ENCODE measurements around the gene COA8. TPM values are rescaled to one million over a fixed set of nuclear protein-coding genes. Genes with fewer than 3 reads are reported as not detected.
A peak's percentile ranks its signal among the peaks of the same experiment; 100 is the strongest.
"Not testable (repeated sequence)": the region's sequence is repeated elsewhere in the genome, so short reads cannot be mapped to it uniquely, and the experiment has no call there.

The COA8 gene
- polyA plus RNA-seq, 3 donors, result 37.8 to 43.5 (median 43.4) TPM

DNA sequence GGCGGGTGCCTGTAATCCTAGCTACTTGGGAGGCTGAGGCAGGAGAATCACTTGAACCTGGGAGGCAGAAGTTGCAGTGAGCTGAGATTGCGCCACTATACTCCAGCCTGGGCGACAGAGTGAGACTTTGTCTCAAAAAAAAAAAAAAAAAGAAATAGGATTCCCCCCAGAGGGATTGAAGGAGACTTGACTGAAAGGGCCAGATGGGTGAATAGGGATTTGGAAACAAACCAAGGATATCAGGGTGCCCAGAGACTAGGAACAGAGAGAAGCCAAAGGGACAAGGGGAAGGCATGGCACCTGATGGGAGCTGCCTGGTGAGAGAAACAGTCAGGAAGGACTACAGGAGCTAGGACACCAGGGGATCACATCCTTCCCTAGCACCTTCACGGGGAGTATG is 46.3 kb downstream of the COA8 start:
- DNase-seq, result not testable (repeated sequence)

DNA sequence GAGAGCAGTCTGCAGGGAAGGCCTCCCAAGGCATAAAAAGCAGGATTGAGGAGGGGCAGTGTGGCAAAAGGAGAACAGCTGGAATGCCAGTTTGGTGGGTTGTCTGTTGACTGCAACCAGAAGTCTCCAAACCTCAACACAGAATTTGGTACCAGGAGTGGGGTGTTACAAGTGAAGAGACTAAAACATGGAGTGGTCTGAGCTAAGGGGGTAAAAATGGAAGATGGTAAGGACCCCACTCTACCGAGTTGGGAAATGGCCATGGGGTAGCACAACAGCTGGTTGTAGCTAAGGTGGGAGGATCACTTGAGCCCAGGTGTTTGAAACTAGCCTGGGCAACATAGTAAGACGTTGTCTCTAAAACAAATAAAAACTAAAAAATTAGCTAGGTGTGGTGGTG is 48.5 kb downstream of the COA8 start:
- DNase-seq, result no peak

DNA sequence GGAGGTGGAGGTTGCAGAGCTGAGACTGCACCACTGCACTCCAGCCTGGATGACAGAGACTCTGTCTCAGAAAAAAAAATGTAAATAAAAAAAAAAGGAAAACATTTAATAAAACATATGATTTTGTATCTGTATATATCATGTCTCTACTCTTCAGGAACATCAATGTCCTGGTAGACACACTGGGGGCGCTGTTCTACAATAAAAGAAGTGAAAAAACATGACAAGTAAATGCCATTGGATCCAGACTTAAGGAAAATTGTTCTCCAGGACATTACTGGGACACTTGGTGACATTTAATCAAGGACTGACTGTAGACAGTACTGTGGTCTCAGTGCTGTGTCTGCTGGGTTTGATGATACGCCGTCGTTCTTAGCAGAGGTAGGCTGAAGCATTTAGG is 50.8 kb downstream of the COA8 start:
- no peak for DNase-seq

DNA sequence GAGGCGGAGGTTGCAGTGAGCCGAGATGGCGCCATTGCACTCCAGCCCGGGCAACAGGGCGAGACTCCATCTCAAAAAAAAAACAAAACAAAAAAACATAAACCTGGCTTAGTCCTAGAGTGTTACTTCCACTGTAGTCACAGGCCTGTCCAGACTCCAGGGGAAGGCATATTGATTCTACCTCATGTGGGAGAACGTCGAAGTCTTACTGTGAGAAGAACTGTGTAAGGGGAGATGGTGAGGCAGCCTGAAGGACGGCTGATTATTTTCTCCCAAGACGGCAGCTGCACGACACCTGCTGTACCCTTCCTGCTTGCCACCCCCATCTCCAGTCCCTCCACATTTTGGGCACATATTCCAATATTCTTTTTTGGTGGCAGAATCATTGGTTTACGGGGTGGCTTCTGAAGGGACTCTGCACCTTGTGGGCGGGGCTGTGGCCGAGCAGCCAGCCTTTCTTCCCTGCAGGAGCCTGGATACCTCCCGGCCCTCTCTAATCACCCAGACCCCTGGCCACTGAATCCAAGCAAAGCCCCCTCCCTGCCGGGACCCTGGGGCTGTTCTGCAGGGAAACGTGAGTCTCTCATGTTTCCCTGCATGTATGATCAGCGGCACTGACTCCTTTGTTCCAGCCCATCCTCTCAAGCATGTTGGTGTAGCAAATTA is 54.0 kb downstream of the COA8 start:
- no peak for DNase-seq

DNA sequence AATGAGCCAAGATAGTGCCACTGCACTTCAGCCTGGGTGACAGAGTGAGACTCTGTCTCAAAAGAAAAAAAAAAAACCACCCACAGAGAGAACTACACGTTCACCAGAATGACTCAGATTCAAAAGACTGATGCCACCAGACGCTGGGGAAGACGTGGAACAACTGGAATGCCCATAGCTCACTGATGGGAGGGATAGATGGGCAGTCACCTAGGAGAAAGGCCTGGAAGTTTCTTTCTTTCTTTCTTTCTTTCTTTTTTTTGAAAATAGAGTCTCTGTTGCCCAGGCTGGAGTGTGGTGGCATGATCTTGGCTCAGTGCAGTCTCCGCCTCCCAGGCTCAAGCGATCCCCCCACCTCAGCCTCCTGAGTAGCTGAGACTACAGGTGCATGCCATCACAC is 56.3 kb downstream of the COA8 start:
- DNase-seq, result no peak

DNA sequence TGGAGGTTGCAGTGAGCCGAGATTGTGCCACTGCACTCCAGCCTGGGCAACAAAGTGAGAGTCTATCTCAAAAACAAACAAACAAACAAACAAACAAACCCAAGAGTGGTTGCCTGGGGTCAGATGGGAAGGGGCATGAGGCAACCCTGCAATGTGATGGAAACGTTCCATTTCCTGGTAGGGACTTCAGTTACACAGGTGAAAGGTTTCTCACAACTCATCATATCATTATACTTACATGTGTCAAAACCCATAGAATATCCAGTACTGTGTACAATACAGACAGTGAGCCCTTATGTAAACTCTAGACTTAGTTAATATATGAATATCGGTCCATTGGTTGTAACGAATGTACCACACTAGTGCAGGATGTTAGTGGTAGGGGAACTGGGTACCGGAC is 59.1 kb downstream of the COA8 start:
- no peak for DNase-seq

DNA sequence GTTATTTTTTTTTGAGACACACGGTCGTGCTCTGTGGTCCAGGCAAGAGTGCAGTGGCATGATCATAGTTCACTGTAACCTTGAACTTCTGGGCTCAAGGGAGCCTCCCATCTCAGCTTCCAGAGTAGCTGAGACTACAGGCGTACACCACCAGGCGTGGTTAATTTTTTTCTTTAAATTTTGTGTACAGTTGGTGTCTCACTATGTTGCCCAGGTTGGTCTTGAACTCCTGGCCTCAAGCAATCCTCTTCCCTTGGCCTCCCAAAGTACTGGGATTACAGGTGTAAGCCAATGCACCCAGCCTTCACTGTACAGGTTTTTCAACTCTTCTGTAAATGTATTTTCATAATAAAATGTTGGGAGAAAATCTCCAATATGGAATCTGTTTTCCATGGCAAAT is 60.5 kb downstream of the COA8 start:
- DNase-seq, result no peak

DNA sequence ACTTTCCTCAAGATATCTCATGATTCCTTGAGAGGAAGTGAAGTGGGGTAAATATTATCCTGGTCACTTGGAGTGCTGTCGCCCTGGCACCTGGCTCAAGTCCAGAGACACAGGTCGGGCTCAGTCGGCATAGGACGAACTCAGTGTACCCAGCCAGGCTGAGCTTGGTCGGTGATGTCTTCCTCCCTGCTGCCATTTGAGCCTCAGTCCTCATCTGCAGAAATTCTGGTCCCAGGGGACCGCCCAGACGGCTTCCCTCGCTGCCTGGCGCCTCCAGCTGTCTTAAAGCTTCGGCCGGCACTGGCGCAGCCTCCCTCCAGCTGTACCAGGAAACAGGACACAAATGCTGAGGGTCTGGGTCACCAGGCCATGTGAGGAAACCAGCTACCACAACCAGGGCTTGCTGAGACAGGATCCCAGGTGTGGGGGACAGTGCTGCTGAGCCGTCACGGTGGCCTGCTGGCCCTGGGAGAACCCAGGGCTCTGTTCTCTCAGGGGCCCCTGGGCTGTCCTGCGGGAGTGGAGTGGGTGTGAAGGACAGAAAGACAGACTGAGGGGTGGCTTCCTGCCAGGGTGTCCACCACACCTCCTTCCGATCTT is 61.2 kb downstream of the COA8 start:
- no peak for DNase-seq

DNA sequence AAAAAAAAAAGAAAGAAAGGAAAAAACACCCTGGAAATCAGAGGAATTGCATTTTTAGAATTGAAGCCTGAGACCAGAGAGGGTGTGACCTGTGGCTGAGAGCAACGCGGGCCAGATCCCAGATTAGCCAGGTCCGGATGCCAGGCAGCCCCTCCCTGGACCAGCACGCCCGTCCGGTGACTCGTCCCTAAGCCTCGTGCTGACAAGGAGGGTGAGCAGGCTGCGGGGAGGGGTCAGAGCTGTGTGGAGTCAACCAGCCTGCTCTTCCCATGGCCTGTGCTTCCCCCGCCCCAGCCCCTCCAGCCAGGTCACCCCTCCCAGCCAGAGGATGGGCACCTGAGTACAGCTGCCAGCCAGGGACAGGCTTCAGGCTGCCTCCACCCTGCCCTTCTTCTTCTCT is 62.1 kb downstream of the COA8 start:
- no peak for DNase-seq

DNA sequence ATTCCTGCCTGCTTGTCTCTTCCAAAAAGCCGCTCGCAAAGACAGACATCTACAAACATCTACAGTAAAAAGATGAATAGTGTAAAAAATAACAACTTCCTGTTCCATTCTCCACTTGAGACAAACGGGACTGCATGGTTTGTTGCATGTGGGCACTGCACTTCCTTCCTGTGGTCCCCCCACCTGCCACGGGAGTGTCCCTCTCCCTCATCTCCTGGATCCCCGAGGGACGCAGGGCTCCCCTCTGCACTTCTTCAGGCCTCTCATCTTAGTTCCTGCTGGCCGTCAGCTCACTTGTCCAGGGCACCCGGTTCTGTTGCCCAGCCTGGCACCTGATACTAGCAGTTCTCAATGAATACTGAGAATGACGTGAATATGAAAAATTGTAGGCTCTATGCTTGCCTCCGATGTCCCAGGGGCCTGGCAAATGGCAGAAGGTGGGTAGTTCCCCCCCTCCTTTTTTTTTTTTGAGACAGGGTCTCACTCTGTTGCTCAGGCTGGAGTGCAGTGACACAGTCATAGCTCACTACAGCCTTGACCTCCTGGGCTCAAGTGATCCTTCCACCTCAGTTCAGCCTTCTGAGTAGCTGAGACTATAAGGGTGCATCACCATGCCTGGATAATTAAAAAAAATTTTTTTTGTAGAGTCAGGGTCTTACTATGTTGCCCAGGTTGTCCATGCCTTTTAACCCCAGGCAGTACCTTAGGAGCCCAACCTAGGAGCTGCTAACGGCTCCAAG is 62.8 kb downstream of the COA8 start:
- no peak for DNase-seq

DNA sequence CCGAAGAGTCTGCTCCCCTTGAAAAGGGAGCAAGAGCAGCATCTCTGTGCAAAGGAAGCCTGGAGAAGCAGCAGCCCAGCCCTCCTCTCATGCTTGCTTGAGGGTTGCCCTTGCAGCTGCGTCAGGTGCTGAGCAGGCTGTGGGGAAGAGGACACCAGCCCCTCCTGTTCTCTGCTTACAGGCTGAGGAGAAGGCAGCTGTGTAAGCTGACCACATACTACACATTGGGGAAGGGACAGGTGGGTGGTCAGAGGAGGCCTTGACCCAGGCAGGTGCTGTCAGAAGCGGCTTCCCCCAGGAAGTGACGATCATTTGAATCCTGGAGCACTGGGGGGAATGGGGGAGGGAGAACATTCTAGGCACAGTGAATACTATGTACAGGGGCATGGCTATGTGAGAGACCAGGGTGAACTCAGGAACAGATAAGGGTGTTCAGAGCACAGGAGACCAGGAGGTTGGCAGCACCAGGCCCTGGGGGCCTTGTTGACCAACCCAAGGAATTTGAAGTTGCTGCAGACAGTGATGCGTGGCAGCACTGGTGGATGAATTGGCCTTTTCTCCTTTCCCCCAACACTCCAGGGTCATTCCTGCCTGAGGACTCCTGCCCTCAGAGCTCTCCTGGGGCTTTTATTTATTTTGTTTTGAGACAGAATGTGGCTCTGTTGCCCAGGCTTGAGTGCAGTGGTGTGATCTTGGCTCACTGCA is 63.5 kb downstream of the COA8 start:
- no peak for DNase-seq

DNA sequence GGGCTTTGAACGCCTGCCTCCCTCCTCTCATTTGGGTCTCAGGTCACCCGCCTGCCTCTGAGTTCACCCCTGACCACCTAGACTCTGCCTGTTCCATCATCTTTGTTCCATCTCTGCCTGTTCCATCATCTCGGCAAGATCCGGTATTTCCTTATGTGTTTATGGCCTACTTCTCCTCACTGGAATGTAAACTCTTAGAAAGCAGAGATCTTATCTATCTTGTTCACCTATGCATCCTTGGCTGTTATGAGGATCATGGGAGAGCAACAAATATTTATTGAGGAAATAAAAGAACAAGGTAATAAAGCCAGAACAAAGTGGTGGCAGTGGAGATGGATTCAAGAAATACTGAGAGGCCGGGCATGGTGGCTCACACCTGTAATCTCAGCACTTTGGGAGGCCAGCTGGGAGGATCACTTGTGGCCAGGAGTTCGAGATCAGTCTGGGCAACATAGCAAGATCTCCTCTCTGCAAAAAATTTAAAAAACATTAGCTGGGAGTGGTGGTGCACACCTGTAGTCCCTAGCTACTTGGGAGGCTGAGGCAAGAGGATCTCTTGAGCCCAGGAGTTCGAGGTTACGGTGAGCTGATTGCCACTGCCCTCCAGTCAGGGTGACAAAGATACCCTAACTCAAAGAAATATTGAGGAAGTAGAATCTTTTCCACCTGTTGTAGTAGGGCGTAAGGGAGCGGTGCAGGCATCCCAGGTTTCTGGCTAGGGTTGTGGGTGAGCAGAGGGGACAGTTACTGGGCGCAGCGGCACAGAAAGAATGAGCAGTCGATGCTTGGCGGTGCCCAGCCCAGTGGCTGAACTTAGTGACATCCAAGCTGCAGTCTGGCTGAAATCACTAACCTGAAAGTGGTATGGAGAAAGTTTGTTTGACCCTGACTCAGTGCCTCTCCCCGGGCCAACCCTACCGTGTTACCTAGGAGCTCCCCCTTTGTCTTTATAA is 64.6 kb downstream of the COA8 start:
- DNase-seq, result no peak

DNA sequence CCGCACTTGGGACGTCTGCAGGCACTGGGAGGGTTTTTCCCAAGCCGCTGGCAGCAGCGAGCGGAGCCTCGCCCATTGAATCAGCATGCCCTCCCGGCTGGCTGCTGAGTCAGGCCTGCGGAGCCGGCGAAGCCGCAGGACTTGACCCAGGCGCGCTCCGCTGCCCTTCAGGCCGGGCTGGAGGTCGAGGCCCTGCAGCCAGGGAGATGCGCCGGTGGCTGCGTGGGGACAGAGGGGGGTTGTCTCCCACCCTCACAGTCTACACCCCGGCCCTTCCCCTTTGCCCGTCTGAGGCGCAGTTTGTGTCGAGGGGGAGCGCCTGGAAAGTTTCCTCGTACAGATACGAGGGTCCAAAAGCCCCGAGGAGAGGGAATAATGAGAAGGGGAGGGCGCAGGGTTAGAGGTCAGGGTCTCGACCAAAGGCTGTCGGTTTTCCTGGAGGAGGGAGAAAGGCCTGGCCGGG is 65.5 kb downstream of the COA8 start:
- peak; percentile 38 for DNase-seq

DNA sequence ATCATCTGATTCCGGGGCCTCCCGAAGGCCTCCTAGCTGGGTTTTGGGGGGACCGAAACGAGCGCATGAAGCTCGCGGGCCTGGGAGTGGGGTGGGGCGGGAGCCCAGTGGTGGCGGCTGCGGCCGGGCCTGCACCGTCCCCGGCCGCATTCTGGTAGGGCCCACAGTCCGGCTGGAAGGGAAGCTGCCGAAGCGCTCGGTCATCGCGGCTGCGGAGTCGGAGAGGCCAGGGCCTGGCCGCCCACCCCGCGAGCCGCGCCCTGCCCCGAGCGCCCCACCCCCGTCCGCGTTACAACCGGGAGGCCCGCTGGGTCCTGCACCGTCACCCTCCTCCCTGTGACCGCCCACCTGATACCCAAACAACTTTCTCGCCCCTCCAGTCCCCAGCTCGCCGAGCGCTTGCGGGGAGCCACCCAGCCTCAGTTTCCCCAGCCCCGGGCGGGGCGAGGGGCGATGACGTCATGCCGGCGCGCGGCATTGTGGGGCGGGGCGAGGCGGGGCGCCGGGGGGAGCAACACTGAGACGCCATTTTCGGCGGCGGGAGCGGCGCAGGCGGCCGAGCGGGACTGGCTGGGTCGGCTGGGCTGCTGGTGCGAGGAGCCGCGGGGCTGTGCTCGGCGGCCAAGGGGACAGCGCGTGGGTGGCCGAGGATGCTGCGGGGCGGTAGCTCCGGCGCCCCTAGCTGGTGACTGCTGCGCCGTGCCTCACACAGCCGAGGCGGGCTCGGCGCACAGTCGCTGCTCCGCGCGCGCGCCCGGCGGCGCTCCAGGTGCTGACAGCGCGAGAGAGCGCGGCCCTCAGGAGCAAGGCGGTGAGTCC is 66.1 kb downstream of the COA8 start, which contains the start of gene KLC1:
Gene KLC1, plus strand, starts transcription at position 528 of the 819 bp plus-strand sequence. CDS start 25,354 bp downstream, outside the sequence.
- peak; percentile 78 for DNase-seq

DNA sequence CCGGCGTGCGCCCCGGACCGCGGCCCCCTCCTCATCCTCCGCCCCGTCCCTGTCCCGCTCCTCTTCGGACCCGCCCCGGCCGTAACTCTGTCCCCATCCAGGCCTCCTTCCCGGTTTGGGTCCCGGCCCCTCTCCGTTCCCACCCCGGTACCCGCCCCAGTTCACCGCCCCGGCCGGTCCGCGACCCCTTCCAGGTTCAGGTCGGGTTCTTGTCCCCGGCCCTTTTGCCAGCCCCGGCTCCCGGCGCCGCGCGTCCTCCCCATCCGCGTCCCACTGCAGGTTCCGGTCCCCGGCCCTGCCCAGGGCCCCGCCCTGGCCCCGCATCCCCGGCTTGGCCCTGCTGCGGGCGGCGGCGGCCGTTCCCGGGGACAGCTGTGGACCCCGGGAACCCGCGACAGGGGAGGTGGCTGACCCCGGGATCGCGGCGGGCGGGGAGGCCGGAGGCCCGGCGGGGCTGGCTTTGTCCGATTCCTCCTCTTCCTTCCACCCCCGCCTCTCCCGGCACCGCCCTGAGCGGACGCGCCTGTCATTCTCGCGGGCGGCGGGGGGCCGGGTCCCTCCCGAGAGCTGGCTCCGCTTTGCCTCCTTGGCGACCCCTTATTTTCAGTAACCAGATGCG is 66.9 kb downstream of the COA8 start:
- peak; percentile 43 for DNase-seq

DNA sequence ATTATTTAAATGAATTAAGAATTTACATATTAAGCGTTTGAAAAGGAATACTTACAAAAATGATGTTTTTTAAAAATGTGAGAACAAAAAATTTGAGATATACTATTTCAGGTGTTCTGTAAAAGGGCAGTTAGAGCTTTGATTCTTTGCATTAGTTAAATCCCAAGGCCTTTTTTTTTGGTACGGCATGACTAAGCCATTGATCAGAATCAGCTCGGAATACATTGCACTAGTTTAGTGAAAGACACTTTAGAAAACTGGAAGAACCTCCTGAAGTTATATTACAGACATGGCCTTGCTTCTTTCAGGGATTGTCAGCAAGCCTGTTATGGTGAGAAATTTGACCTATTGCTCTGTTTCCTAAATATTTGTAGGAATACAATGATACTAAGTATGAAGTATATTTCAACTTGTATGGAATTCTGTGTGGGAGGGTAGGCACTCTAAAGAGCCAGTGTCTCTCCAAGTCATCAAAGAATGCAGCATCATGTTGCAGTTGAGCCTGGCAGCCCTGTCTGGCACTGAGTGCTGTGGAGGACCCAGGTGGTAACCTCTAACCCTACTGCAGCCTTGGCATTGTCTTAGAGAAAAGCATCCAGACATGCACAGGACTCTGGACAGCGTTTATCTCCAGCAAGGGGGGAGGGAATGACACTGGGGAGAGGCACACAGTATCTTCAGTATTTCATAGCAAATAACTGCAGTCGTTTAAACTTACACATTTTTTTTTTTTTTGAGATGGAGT is 67.8 kb downstream of the COA8 start:
- DNase-seq, result no peak

DNA sequence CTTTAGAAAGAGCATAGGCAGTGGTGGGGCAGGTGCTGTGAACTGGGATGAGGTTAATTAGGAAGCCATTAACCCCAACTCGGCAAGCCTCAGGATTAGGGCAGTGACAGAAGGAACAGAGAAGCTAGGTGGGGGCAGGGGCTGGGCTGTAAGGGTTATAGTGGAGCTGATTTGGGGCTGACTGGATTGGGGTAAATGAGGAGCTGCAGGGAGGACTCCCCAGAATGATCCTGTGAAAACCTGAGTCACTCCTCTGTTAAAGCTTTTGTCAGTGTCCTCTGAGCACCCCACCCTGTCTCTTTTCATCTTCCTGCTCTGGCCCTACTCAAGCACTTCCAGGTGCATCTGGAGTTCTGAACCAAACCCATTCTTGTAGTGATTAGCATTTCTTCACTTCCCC is 70.6 kb downstream of the COA8 start:
- DNase-seq, result no peak

DNA sequence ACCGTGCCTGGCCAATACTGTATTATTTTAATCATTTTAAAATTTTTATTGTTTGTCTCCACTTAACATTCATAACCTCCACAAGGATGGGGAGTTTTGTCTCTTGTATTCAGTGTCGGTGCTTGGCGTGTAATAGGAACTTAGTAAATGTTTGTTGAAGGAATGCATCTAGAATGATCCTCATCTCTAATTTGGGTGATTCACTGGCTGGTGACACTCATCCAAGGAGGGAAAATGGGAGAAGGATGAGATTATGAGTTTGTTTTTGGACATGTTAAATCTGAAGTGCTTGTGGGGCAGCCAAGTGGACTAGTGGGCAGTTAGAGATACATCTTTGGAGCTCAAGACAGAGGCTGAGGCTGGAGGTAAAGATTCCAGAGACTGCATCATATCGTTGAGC is 71.4 kb downstream of the COA8 start:
- no peak for DNase-seq

DNA sequence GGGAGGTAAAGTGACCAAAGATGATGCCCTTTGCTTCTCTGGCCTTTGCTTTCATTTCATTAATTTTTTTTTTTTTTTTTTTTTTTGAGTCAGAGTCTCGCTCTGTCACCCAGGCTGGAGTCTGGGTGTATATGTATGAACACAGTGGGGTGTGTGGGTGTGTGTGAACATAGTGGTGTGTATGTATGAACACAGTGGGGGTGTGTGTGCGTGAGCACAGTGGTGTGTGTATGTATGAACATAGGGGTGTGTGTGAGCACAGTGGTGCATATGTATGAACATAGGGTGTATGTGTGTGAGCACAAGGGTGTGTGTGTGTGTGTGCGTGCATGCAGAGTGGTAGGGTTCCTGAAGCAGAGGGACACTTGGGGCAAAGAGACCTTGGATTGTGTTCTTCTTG is 75.8 kb downstream of the COA8 start:
- DNase-seq, result no peak
